Activated CD8-positive, alpha-beta T cell treated with anti-CD3 and anti-CD28 coated beads, Interleukin-2, amount 10 ng/mL, durations not matched to agents 7 days and 5 days (primary cell): Measurements from ENCODE around the gene BANP. TPM values are rescaled to one million over a fixed set of nuclear protein-coding genes. Genes with fewer than 3 reads are reported as not detected.
A peak's percentile ranks its signal among the peaks of the same experiment; 100 is the strongest.
"Not testable (repeated sequence)": the region's sequence is repeated elsewhere in the genome, so short reads cannot be mapped to it uniquely, and the experiment has no call there.

ENCODE experiments used
- ATAC-seq: fragments of 150-1000 bp; cut with Tn5 transposase; one replicate; pipeline ENCODE4 v1.10.0; 2021; ENCODE audit warnings: moderate library complexity
- CTCF ChIA-PET: fragments of 350-600 bp; sonication (Branson Sonifier 250); formaldehyde crosslinking; loops from one replicate; lab custom pipeline; 2021; ENCODE audit warnings: antibody characterized with exemption; lab: Charles Lee
- POLR2A ChIA-PET: fragments of 350-600 bp; sonication (Branson Sonifier 250); formaldehyde crosslinking; loops from one replicate; lab custom pipeline; 2021; ENCODE audit warnings: antibody characterized with exemption; lab: Charles Lee
- DNase-seq: peaks from one replicate; pipeline ENCODE4 v3.0.0-alpha.2; 2020
- H3K27ac Mint-ChIP-seq: one replicate; pipeline ENCODE4 v1.8.0; 2021; ENCODE audit warnings: mild to moderate bottlenecking, mixed read lengths
- H3K27me3 Mint-ChIP-seq: one replicate; pipeline ENCODE4 v1.8.0; 2021; ENCODE audit warnings: low read depth, mixed read lengths
- H3K36me3 Mint-ChIP-seq: one replicate; pipeline ENCODE4 v1.8.0; 2021; ENCODE audit warnings: low read depth, mixed read lengths
- H3K4me1 Mint-ChIP-seq: one replicate; pipeline ENCODE4 v1.8.0; 2021; ENCODE audit warnings: low read depth, mixed read lengths
- H3K4me3 Mint-ChIP-seq: one replicate; pipeline ENCODE4 v1.8.0; 2021; ENCODE audit warnings: mild to moderate bottlenecking, mixed read lengths
- H3K9me3 Mint-ChIP-seq: one replicate; pipeline ENCODE4 v1.8.0; 2022; ENCODE audit warnings: mixed read lengths; ENCODE audit not compliant: insufficient read depth
- total RNA-seq, 2 experiments: library from RNA; stranded (reverse); gene quantifications; one replicate each; pipeline ENCODE4 v1.2.3, GENCODE V29; 2021

Gene BANP
- total RNA-seq, 2 experiments from 2014 or later: 34.1 to 39.8 TPM

- DNase-seq (no peak), ATAC-seq (peak; percentile 56)
- Mint-ChIP-seq H3K4me1 (peaks cover 7% of the 10 kb centered on the region), H3K27me3 (peaks cover 10% of the 10 kb centered on the region), H3K9me3 (no peaks in the 10 kb centered on the region), H3K4me3 (no peak overlapping the region), H3K27ac (no peak overlapping the region), H3K36me3 (no peaks in the 10 kb centered on the region)
- POLR2A ChIA-PET: no interaction called here
- CTCF ChIA-PET: interaction anchor here (1.4 kb wide), 1 partner anchor 33 kb away, joined by 3 read pairs; no protein-coding TSS in a partner anchor
Observed at GRCh38 chr16:87930456-87930855, 20.8 kb upstream of the BANP start.

- Mint-ChIP-seq H3K9me3 (no peaks in the 10 kb centered on the region), H3K36me3 (no peaks in the 10 kb centered on the region), H3K4me1 (peaks cover 3% of the 10 kb centered on the region), H3K4me3 (no peak overlapping the region), H3K27me3 (peaks cover 3% of the 10 kb centered on the region), H3K27ac (peak overlapping the region; percentile 20)
- CTCF ChIA-PET: no interaction called here
- ATAC-seq (peak; percentile 42), DNase-seq (no peak)
- POLR2A ChIA-PET: no interaction called here
Observed at GRCh38 chr16:87931504-87931903, 19.7 kb upstream of the BANP start.

- H3K27ac Mint-ChIP-seq, H3K9me3 Mint-ChIP-seq, DNase-seq, POLR2A ChIA-PET, H3K36me3 Mint-ChIP-seq, H3K4me3 Mint-ChIP-seq, H3K4me1 Mint-ChIP-seq, H3K27me3 Mint-ChIP-seq, ATAC-seq: not testable (repeated sequence)
- CTCF ChIA-PET: interaction anchor here (1.4 kb wide), 1 partner anchor 61 kb away, joined by 4 read pairs; no protein-coding TSS in a partner anchor
Observed at GRCh38 chr16:87932475-87933139, 18.6 kb upstream of the BANP start.

- Mint-ChIP-seq H3K4me3 (no peak overlapping the region), H3K27me3 (no peaks in the 10 kb centered on the region), H3K27ac (no peak overlapping the region), H3K4me1 (no peaks in the 10 kb centered on the region), H3K36me3 (no peaks in the 10 kb centered on the region), H3K9me3 (no peaks in the 10 kb centered on the region)
- no peak for DNase-seq
- ATAC-seq: no peak
- ChIA-PET CTCF (interaction anchor here (1.4 kb wide), 1 partner anchor 62 kb away, joined by 4 read pairs; no protein-coding TSS in a partner anchor), POLR2A (no interaction called here)
Observed at GRCh38 chr16:87933140-87933495, 18.1 kb upstream of the BANP start.

- H3K9me3 Mint-ChIP-seq, H3K4me1 Mint-ChIP-seq, H3K36me3 Mint-ChIP-seq, H3K4me3 Mint-ChIP-seq, POLR2A ChIA-PET, H3K27ac Mint-ChIP-seq, DNase-seq, ATAC-seq, CTCF ChIA-PET, H3K27me3 Mint-ChIP-seq: not testable (repeated sequence)
Observed at GRCh38 chr16:87934752-87935425, 16.3 kb upstream of the BANP start.

GRCh38 chr16:87936016-87936374 lies 15.2 kb upstream of the BANP start:
- H3K36me3 Mint-ChIP-seq, ATAC-seq, H3K4me3 Mint-ChIP-seq, H3K27me3 Mint-ChIP-seq, H3K27ac Mint-ChIP-seq, CTCF ChIA-PET, POLR2A ChIA-PET, H3K9me3 Mint-ChIP-seq, DNase-seq, H3K4me1 Mint-ChIP-seq: not testable (repeated sequence)

- CTCF ChIA-PET: no interaction called here
- H3K9me3 Mint-ChIP-seq: no peaks in the 10 kb centered on the region
- no peak within 1 kb of the TSS for H3K27ac Mint-ChIP-seq
- DNase-seq (no peak), ATAC-seq (no peak)
- no peaks in the 10 kb centered on the region for H3K4me1 Mint-ChIP-seq
- H3K4me3 Mint-ChIP-seq: no peak within 1 kb of the TSS
- H3K36me3 Mint-ChIP-seq: no peaks in the 10 kb centered on the region
- POLR2A ChIA-PET: no interaction called here
- peaks cover 7% of the 10 kb centered on the region for H3K27me3 Mint-ChIP-seq
Observed at GRCh38 chr16:87936375-87937230, 14.6 kb upstream of the BANP start, which contains the start of gene CA5A. CA5A (minus strand) TSS chr16:87936529; CDS start chr16:87936450, 79 bp downstream.

GRCh38 chr16:87937231-87937542 lies 14.0 kb upstream of the BANP start:
- H3K4me3 Mint-ChIP-seq, ATAC-seq, POLR2A ChIA-PET, H3K27ac Mint-ChIP-seq, H3K9me3 Mint-ChIP-seq, DNase-seq, H3K4me1 Mint-ChIP-seq, CTCF ChIA-PET, H3K36me3 Mint-ChIP-seq, H3K27me3 Mint-ChIP-seq: not testable (repeated sequence)

- no peak for DNase-seq
- CTCF ChIA-PET: no interaction called here
- ATAC-seq: no peak
- H3K4me3 Mint-ChIP-seq: no peak overlapping the region
- H3K27me3 Mint-ChIP-seq: peaks cover 7% of the 10 kb centered on the region
- H3K4me1 Mint-ChIP-seq: no peaks in the 10 kb centered on the region
- H3K27ac Mint-ChIP-seq: no peak overlapping the region
- POLR2A ChIA-PET: no interaction called here
- H3K36me3 Mint-ChIP-seq: no peaks in the 10 kb centered on the region
- H3K9me3 Mint-ChIP-seq: no peaks in the 10 kb centered on the region
Observed at GRCh38 chr16:87938412-87938949, 12.8 kb upstream of the BANP start.

- no peak for ATAC-seq
- POLR2A ChIA-PET: interaction anchor here (1.8 kb wide), 1 partner anchor 11 kb away, joined by 6 read pairs; the partner anchor contains the start of gene BANP
- no peak overlapping the region for H3K27ac Mint-ChIP-seq
- CTCF ChIA-PET: interaction anchor here (0.9 kb wide), 1 partner anchor 161 kb away, joined by 3 read pairs; no protein-coding TSS in a partner anchor
- DNase-seq: no peak
- H3K9me3 Mint-ChIP-seq: no peaks in the 10 kb centered on the region
- H3K4me1 Mint-ChIP-seq: peaks cover 1% of the 10 kb centered on the region
- peaks cover 7% of the 10 kb centered on the region for H3K27me3 Mint-ChIP-seq
- H3K4me3 Mint-ChIP-seq: no peak overlapping the region
- H3K36me3 Mint-ChIP-seq: no peaks in the 10 kb centered on the region
Observed at GRCh38 chr16:87939562-87940423, 11.4 kb upstream of the BANP start.

- DNase-seq (no peak), ATAC-seq (no peak)
- ChIA-PET CTCF (no interaction called here), POLR2A (no interaction called here)
- Mint-ChIP-seq H3K9me3 (no peaks in the 10 kb centered on the region), H3K27me3 (peaks cover 7% of the 10 kb centered on the region), H3K4me1 (peaks cover 24% of the 10 kb centered on the region), H3K27ac (no peak overlapping the region), H3K4me3 (no peak overlapping the region), H3K36me3 (peaks cover under 1% of the 10 kb centered on the region)
Observed at GRCh38 chr16:87942680-87943079, 8.6 kb upstream of the BANP start.
